ENCODE data around the gene UGT3A2.

The UGT3A2 gene

GRCh38 chr5:36007366-36007765 is 59.3 kb downstream of the UGT3A2 start:
- H3K79me2 ChIP-seq (ENCODE audit: insufficient read depth, low read length) = no peaks in the 10 kb centered on the region
- H3K36me3 ChIP-seq (ENCODE audit: insufficient read depth, low read length) = no peaks in the 10 kb centered on the region
- no peak overlapping the region for H3K4me2 ChIP-seq (ENCODE audit: insufficient read depth, low read length)
- H2AFZ ChIP-seq (ENCODE audit: low read depth, low read length) = no peak overlapping the region
- no peak overlapping the region for H3K9ac ChIP-seq (ENCODE audit: low read depth, low read length)
- H3K27ac ChIP-seq (ENCODE audit: low read length) = no peak overlapping the region
- no peak overlapping the region for H3K4me3 ChIP-seq (ENCODE audit: low read depth in 1 of 2, low read length in 2 of 2)
- DNase-seq = no peak
- no peak for ATAC-seq (ENCODE audit: insufficient read depth, low read depth)
- no peaks in the 10 kb centered on the region for H4K20me1 ChIP-seq (ENCODE audit: insufficient read depth, low read length)
- TF ChIP-seq CTCF (IDR thresholded peaks at IDR 0.05; ENCODE audit: borderline replicate concordance, extremely low read depth, low read length, poor library complexity, severe bottlenecking) (no peak), EZH2 (IDR thresholded peaks at IDR 0.05; ENCODE audit: borderline replicate concordance, low read depth, low read length, severe bottlenecking) (no peak)
- H3K4me1 ChIP-seq (ENCODE audit: insufficient read depth, low read length) = peaks cover 10% of the 10 kb centered on the region
- H3K9me3 ChIP-seq (ENCODE audit: insufficient read depth, low read length, severe bottlenecking) = peaks cover 25% of the 10 kb centered on the region
- H3K27me3 ChIP-seq (ENCODE audit: insufficient read depth, low read length, poor library complexity) = no peaks in the 10 kb centered on the region

- no peak overlapping the region for H2AFZ ChIP-seq (ENCODE audit: low read depth, low read length)
- H3K79me2 ChIP-seq (ENCODE audit: insufficient read depth, low read length) = no peaks in the 10 kb centered on the region
- H3K27me3 ChIP-seq (ENCODE audit: insufficient read depth, low read length, poor library complexity) = no peaks in the 10 kb centered on the region
- no peak overlapping the region for H3K9ac ChIP-seq (ENCODE audit: low read depth, low read length)
- peaks cover 22% of the 10 kb centered on the region for H3K9me3 ChIP-seq (ENCODE audit: insufficient read depth, low read length, severe bottlenecking)
- no peaks in the 10 kb centered on the region for H3K36me3 ChIP-seq (ENCODE audit: insufficient read depth, low read length)
- DNase-seq = no peak
- no peak overlapping the region for H3K4me3 ChIP-seq (ENCODE audit: low read depth in 1 of 2, low read length in 2 of 2)
- ATAC-seq (ENCODE audit: insufficient read depth, low read depth) = no peak
- TF ChIP-seq EZH2 (IDR thresholded peaks at IDR 0.05; ENCODE audit: borderline replicate concordance, low read depth, low read length, severe bottlenecking) (no peak), CTCF (IDR thresholded peaks at IDR 0.05; ENCODE audit: borderline replicate concordance, extremely low read depth, low read length, poor library complexity, severe bottlenecking) (no peak)
- no peak overlapping the region for H3K27ac ChIP-seq (ENCODE audit: low read length)
- peaks cover 10% of the 10 kb centered on the region for H3K4me1 ChIP-seq (ENCODE audit: insufficient read depth, low read length)
- H3K4me2 ChIP-seq (ENCODE audit: insufficient read depth, low read length) = no peak overlapping the region
- no peaks in the 10 kb centered on the region for H4K20me1 ChIP-seq (ENCODE audit: insufficient read depth, low read length)
Measured at GRCh38 chr5:36006163-36006562, 60.5 kb downstream of the UGT3A2 start.

- Histone ChIP-seq H3K27me3 (ENCODE audit: insufficient read depth, low read length, poor library complexity) (no peaks in the 10 kb centered on the region), H2AFZ (ENCODE audit: low read depth, low read length) (no peak overlapping the region), H3K79me2 (ENCODE audit: insufficient read depth, low read length) (no peaks in the 10 kb centered on the region), H3K9me3 (ENCODE audit: insufficient read depth, low read length, severe bottlenecking) (no peaks in the 10 kb centered on the region), H3K4me3 (ENCODE audit: low read depth in 1 of 2, low read length in 2 of 2) (no peak overlapping the region), H3K36me3 (ENCODE audit: insufficient read depth, low read length) (no peaks in the 10 kb centered on the region), H4K20me1 (ENCODE audit: insufficient read depth, low read length) (no peaks in the 10 kb centered on the region), H3K4me1 (ENCODE audit: insufficient read depth, low read length) (peaks cover 10% of the 10 kb centered on the region), H3K9ac (ENCODE audit: low read depth, low read length) (no peak overlapping the region), H3K4me2 (ENCODE audit: insufficient read depth, low read length) (no peak overlapping the region), H3K27ac (ENCODE audit: low read length) (no peak overlapping the region)
- no peak for TF ChIP-seq CTCF (IDR thresholded peaks at IDR 0.05; ENCODE audit: borderline replicate concordance, extremely low read depth, low read length, poor library complexity, severe bottlenecking)
- TF ChIP-seq EZH2 (IDR thresholded peaks at IDR 0.05; ENCODE audit: borderline replicate concordance, low read depth, low read length, severe bottlenecking) = no peak
- ATAC-seq (ENCODE audit: insufficient read depth, low read depth) = no peak
- DNase-seq = no peak
Measured at GRCh38 chr5:36001032-36001431, 65.7 kb downstream of the UGT3A2 start.

GRCh38 chr5:35999547-35999946 is 67.1 kb downstream of the UGT3A2 start:
- no peak for TF ChIP-seq EZH2 (IDR thresholded peaks at IDR 0.05; ENCODE audit: borderline replicate concordance, low read depth, low read length, severe bottlenecking)
- TF ChIP-seq CTCF (IDR thresholded peaks at IDR 0.05; ENCODE audit: borderline replicate concordance, extremely low read depth, low read length, poor library complexity, severe bottlenecking) = no peak
- DNase-seq (no peak), ATAC-seq (ENCODE audit: insufficient read depth, low read depth) (no peak)
- no peaks in the 10 kb centered on the region for H3K36me3 ChIP-seq (ENCODE audit: insufficient read depth, low read length)
- H2AFZ ChIP-seq (ENCODE audit: low read depth, low read length) = no peak overlapping the region
- no peak overlapping the region for H3K4me3 ChIP-seq (ENCODE audit: low read depth in 1 of 2, low read length in 2 of 2)
- H3K79me2 ChIP-seq (ENCODE audit: insufficient read depth, low read length) = no peaks in the 10 kb centered on the region
- H3K9ac ChIP-seq (ENCODE audit: low read depth, low read length) = no peak overlapping the region
- peaks cover 10% of the 10 kb centered on the region for H3K4me1 ChIP-seq (ENCODE audit: insufficient read depth, low read length)
- no peaks in the 10 kb centered on the region for H3K9me3 ChIP-seq (ENCODE audit: insufficient read depth, low read length, severe bottlenecking)
- no peaks in the 10 kb centered on the region for H3K27me3 ChIP-seq (ENCODE audit: insufficient read depth, low read length, poor library complexity)
- no peaks in the 10 kb centered on the region for H4K20me1 ChIP-seq (ENCODE audit: insufficient read depth, low read length)
- H3K4me2 ChIP-seq (ENCODE audit: insufficient read depth, low read length) = no peak overlapping the region
- H3K27ac ChIP-seq (ENCODE audit: low read length) = no peak overlapping the region
